ENCODE results near the gene LEMD3.
"Not testable (repeated sequence)": the region's sequence is repeated elsewhere in the genome, so short reads cannot be mapped to it uniquely, and the experiment has no call there.

Gene LEMD3

DNA sequence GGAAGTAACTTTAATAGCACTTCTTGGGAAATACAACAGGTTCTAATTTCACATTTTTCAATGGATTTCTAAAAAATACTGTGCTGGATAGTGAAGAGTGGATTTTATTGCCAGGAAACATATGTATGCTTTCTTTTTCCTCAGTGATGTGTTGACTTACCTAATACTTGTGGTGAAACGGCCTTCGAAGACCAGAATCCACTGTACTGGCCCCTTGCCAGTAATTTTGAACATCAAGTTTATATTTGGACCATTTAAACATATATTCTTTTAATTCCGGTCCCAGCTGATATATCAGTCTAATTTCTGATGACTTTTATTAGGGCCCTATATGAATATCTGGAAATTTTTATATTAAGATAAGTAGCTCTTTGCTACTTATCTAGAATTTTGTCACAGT, 110.9 kb downstream of the LEMD3 start:
- peak; percentile 19 for DNase-seq

DNA sequence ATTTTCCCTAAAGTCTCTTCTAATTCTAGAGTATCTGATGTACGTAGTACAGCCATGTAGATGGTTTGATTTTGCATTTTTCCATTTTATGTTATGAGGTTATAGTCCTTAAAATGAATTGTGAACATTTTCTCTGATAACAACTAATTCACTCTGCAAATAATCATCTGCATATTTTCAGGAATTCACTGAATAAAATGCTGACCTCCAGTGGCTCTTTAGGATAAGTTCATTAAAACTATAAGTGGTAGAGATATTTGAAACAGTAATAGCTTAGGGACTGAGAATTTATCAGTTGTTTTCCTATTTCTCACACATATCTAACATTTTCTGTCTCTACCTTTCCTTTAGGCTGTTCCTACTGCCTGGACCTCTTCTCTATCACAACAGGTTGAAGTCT, 113.5 kb downstream of the LEMD3 start:
- DNase-seq: no peak

DNA sequence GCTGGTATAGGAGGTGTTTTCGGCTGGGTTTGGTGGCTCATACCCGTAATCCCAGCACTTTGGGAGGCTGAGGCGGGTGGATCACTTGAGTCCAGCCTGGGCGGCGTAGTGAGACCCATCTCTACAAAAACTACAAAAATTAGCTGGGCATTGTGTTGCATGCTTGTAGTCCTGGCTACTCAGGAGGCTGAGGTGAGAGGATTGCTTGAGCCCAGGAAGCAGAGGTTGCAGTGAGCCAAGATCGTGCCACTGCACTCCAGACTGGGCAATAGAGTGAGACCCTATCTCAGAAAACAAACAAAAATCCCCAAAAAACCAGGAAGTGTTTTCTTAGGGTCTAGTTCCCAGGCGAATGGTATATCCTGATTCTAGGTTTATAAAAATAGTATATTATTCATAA, 116.1 kb downstream of the LEMD3 start:
- not testable (repeated sequence) for DNase-seq

DNA sequence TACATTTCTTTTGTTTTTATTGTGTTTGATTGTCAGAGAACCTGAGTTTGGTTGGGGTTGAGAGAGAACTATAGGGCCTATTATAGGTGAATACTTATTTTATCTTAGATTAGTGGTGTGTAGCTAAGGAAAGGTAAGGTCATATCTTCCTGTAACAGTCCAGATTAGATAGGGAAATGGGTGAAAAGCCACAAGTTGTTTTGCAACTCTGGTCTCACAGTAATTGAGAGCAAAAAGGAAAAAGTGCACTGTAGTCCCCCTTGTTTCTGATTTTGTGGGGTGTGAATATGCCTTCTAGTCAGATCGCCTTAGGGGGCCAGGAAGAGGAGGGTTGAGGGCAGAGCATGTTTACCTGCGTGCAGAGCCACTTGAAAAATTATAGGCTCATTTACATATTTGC, 118.0 kb downstream of the LEMD3 start:
- DNase-seq: no peak

GRCh38 chr12:65292241-65292640, 122.9 kb downstream of the LEMD3 start:
- DNase-seq: no peak

GRCh38 chr12:65293735-65294134, 124.4 kb downstream of the LEMD3 start:
- no peak for DNase-seq

- no peak for DNase-seq
Measured at GRCh38 chr12:65294641-65295262, 125.4 kb downstream of the LEMD3 start.

DNA sequence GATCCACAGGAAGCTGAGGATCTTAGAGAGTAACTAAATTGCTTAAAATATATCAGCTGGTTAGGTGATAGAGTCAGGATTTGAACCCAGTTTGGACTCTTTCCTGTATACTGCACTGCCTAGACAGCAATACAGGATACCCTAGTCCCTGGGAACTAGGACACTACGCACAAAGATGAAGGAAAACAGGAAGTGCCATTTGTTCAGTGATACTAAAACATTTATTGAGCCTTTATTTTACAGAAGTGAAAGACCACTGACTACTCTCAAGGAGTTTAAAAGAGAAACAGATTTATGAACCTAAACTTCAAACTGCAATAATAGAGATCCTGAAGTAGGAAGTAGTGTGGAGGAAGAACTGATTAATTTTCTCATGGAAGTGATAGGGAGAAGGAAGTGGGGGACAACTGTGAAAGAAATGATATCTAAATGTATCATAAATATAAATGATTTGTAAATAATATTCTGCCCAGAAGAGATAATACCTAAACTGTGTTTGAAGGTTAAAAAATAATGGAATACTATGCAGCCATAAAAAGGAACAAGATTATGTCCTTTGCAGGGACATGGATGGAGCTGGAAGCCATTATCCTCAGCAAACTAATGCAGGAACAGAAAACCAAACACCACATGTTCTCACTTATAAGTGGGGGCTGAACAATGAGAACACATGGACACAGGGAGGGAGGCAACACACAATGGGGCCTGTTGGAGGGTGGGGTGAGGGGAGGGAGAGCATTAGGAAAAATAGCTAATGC, 127.3 kb downstream of the LEMD3 start:
- DNase-seq: no peak
